ENCODE data around the gene STK35. TPM values are rescaled to one million over a fixed set of nuclear protein-coding genes. Genes with fewer than 3 reads are reported as not detected.

The STK35 gene
- total RNA-seq, 1 experiment from 2014 or later, result 38.2 TPM

GRCh38 chr20:2138396-2138795 is 36.8 kb downstream of the STK35 start:
- ChIA-PET POLR2A (ENCODE audit: low non-redundant PET) (no interaction called here), CTCF (no interaction called here)
- Histone ChIP-seq H3K27ac (ENCODE audit: low read depth, low read length, poor library complexity, severe bottlenecking) (no peak overlapping the region), H3K9me3 (ENCODE audit: low read depth, low read length, poor library complexity, severe bottlenecking) (no peaks in the 10 kb centered on the region), H3K27me3 (replicated peaks; ENCODE audit: insufficient read depth, low read depth, low read length, poor library complexity) (no peaks in the 10 kb centered on the region), H3K36me3 (ENCODE audit: insufficient read depth, low read length, poor library complexity, severe bottlenecking) (no peaks in the 10 kb centered on the region), H3K4me1 (ENCODE audit: insufficient read depth, low read length, poor library complexity, severe bottlenecking) (peaks cover 7% of the 10 kb centered on the region), H3K4me3 (ENCODE audit: low read depth, low read length, poor library complexity, severe bottlenecking) (no peak overlapping the region)
- no peak for DNase-seq (ENCODE audit: low spot score)
- no TSS peak for BruUV-seq (replicated peaks)
- intact Hi-C loops (cut with micrococcal nuclease; ENCODE audit: unreplicated experiment), result no loop called here
- TF ChIP-seq EZH2 (IDR thresholded peaks at IDR 0.05; ENCODE audit: borderline replicate concordance, low read depth, low read length, poor library complexity, severe bottlenecking) (no peak), CTCF (conservative IDR thresholded peaks at IDR 0.05; ENCODE audit: low read depth, low read length) (no peak)

GRCh38 chr20:2139250-2139649 is 37.6 kb downstream of the STK35 start:
- peaks cover 7% of the 10 kb centered on the region for H3K36me3 ChIP-seq (ENCODE audit: insufficient read depth, low read length, poor library complexity, severe bottlenecking)
- no peak for DNase-seq (ENCODE audit: low spot score)
- POLR2A ChIA-PET (ENCODE audit: low non-redundant PET), result interaction anchor here (0.7 kb wide), 1 partner anchor 196 kb away, joined by 3 read pairs; no protein-coding TSS in a partner anchor
- no peak overlapping the region for H3K4me3 ChIP-seq (ENCODE audit: low read depth, low read length, poor library complexity, severe bottlenecking)
- H3K27me3 ChIP-seq (replicated peaks; ENCODE audit: insufficient read depth, low read depth, low read length, poor library complexity), result no peaks in the 10 kb centered on the region
- TF ChIP-seq CTCF (conservative IDR thresholded peaks at IDR 0.05; ENCODE audit: low read depth, low read length) (no peak), EZH2 (IDR thresholded peaks at IDR 0.05; ENCODE audit: borderline replicate concordance, low read depth, low read length, poor library complexity, severe bottlenecking) (no peak)
- BruUV-seq (replicated peaks), result no TSS peak
- H3K9me3 ChIP-seq (ENCODE audit: low read depth, low read length, poor library complexity, severe bottlenecking), result no peaks in the 10 kb centered on the region
- H3K27ac ChIP-seq (ENCODE audit: low read depth, low read length, poor library complexity, severe bottlenecking), result no peak overlapping the region
- peaks cover 7% of the 10 kb centered on the region for H3K4me1 ChIP-seq (ENCODE audit: insufficient read depth, low read length, poor library complexity, severe bottlenecking)
- CTCF ChIA-PET, result no interaction called here
- intact Hi-C loops (cut with micrococcal nuclease; ENCODE audit: unreplicated experiment), result no loop called here

GRCh38 chr20:2139736-2140135 is 38.1 kb downstream of the STK35 start:
- Histone ChIP-seq H3K4me3 (ENCODE audit: low read depth, low read length, poor library complexity, severe bottlenecking) (no peak overlapping the region), H3K36me3 (ENCODE audit: insufficient read depth, low read length, poor library complexity, severe bottlenecking) (peaks cover 8% of the 10 kb centered on the region), H3K4me1 (ENCODE audit: insufficient read depth, low read length, poor library complexity, severe bottlenecking) (peaks cover 7% of the 10 kb centered on the region), H3K27ac (ENCODE audit: low read depth, low read length, poor library complexity, severe bottlenecking) (no peak overlapping the region), H3K9me3 (ENCODE audit: low read depth, low read length, poor library complexity, severe bottlenecking) (no peaks in the 10 kb centered on the region), H3K27me3 (replicated peaks; ENCODE audit: insufficient read depth, low read depth, low read length, poor library complexity) (no peaks in the 10 kb centered on the region)
- TF ChIP-seq CTCF (conservative IDR thresholded peaks at IDR 0.05; ENCODE audit: low read depth, low read length), result no peak
- TF ChIP-seq EZH2 (IDR thresholded peaks at IDR 0.05; ENCODE audit: borderline replicate concordance, low read depth, low read length, poor library complexity, severe bottlenecking), result no peak
- no TSS peak for BruUV-seq (replicated peaks)
- no peak for DNase-seq (ENCODE audit: low spot score)
- CTCF ChIA-PET, result no interaction called here
- POLR2A ChIA-PET (ENCODE audit: low non-redundant PET), result no interaction called here
- intact Hi-C loops (cut with micrococcal nuclease; ENCODE audit: unreplicated experiment), result no loop called here

All from A673 (cell line).